ENCODE results near the gene AVPR1A.
"Not testable (repeated sequence)": the region's sequence is repeated elsewhere in the genome, so short reads cannot be mapped to it uniquely, and the experiment has no call there.

The AVPR1A gene

DNA sequence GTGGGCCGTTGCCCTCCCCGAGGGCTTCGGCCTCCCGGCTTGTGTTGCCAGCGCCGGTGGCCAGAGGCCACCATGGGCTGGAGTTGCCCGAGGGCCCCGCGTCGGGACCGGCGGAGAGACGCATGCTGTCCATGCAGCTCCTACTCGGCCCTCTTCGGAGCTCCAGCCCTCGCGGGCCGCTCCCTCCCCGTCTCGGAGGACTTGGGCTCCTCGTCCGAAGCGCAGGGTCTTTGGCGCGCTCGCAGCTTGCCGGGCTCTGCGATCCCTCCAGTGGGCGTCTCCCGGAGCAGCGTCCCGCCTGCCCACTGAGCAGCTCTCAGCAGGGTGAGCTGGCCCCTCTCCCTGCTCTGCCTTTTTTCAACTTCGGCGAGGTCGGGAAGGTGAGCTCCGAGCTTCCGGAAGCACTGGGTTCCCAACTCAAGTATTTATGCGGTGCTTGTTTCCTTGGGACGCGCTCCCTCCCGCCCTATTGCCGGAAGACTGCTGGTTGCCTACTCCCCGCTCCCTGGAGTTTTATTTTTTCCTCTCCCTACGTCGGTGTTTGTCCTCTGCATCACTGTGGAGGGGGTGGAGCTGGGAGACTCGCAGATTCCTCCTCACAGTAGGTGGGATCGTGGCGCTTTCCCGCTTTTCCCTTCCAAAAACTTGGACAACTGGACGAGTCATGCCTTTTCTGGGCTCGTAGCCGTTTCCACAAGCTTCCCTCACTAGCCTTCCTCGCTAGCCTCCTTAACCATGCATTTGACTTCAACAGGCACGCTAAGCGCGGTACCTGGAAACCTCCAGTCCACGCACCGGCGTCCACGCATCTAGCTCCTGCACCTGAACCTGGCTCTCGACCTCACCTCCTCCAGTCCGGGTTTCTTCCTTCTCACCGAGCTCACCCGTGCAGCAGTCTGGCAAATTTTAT is at the start of gene AVPR1A:
AVPR1A (minus strand) TSS at position 489 of the 910 bp plus-strand sequence; CDS start at position 124, 365 bp downstream.
- H3K27me3 ChIP-seq: no peaks in the 10 kb centered on the region

GRCh38 chr12:63196168-63196567 is 45.2 kb upstream of the AVPR1A start:
- Histone ChIP-seq H3K9ac (no peak overlapping the region), H3K4me3 (no peak overlapping the region), H3K27me3 (no peaks in the 10 kb centered on the region), H3K27ac (no peak overlapping the region), H4K20me1 (no peaks in the 10 kb centered on the region), H3K36me3 (no peaks in the 10 kb centered on the region), H3K4me2 (no peak overlapping the region), H3K9me3 (no peaks in the 10 kb centered on the region; the same call in 1 of the 2 replicates), H3K4me1 (no peaks in the 10 kb centered on the region)
- no peak for TF ChIP-seq Cebpa-rat (IDR thresholded peaks at IDR 0.05)

More for the DNA sequence above, at the start of gene AVPR1A:
- Histone ChIP-seq H3K9me3 (peaks cover 24% of the 10 kb centered on the region), H3K27ac (no peak within 1 kb of the TSS), H4K20me1 (no peaks in the 10 kb centered on the region), H3K4me1 (no peaks in the 10 kb centered on the region), H3K4me3 (no peak within 1 kb of the TSS), H3K4me2 (no peak within 1 kb of the TSS), H3K9ac (no peak within 1 kb of the TSS), H3K36me3 (no peaks in the 10 kb centered on the region)
- no peak for TF ChIP-seq Cebpa-rat (IDR thresholded peaks at IDR 0.05)

DNA sequence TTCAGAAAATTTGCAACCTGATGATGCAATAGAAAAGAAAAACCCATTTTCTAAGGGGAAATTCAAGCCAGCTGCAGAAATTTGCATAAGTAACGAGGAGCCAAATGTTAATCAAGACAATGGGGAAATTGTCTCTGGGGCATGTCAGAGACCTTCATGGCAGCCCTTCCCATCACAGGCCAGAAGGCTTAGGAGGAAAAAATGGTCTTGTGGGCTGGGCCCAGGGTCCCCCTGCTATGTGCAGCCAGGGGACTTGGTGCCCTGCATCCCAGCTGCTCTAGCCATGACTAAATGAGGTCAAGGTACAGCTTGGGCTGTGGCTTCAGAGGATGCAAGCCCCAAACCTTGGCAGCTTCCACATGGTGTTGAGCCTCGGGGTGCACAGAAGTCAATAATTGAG is 28.2 kb upstream of the AVPR1A start:
- Histone ChIP-seq H4K20me1 (no peaks in the 10 kb centered on the region), H3K9me3 (peaks cover 53% of the 10 kb centered on the region), H3K9ac (no peak overlapping the region), H3K4me2 (no peak overlapping the region), H3K4me1 (no peaks in the 10 kb centered on the region), H3K36me3 (no peaks in the 10 kb centered on the region), H3K27me3 (no peaks in the 10 kb centered on the region), H3K27ac (no peak overlapping the region), H3K4me3 (no peak overlapping the region)
- TF ChIP-seq Cebpa-rat (IDR thresholded peaks at IDR 0.05): no peak

DNA sequence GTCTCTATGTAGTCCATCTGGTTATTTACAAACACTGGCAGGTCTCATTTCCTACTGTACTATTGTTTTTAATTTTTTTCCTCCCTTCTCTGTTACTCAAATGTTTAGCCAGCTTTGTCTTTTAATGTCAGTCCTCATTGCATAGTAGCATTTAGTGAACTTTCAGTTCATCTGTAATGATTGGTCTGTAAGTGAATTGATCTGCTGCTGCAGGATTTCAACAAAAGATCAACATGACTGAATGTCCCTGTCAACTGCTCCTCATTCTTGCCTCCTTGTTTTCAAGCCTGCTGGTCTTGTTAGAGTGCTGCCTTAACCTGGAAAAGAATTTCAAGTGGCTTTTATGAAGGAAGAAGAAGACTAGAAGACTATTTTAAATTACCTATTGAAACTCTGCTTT is 19.3 kb upstream of the AVPR1A start:
- Histone ChIP-seq H3K27me3 (no peaks in the 10 kb centered on the region), H3K4me3 (no peak overlapping the region), H3K9ac (no peak overlapping the region), H3K9me3 (peaks cover 3% of the 10 kb centered on the region), H3K36me3 (no peaks in the 10 kb centered on the region), H4K20me1 (no peaks in the 10 kb centered on the region), H3K4me1 (no peaks in the 10 kb centered on the region), H3K27ac (no peak overlapping the region), H3K4me2 (no peak overlapping the region)
- no peak for TF ChIP-seq Cebpa-rat (IDR thresholded peaks at IDR 0.05)

GRCh38 chr12:63167741-63168140 is 16.7 kb upstream of the AVPR1A start:
- not testable (repeated sequence) for H3K4me2 ChIP-seq, H3K36me3 ChIP-seq, H3K4me3 ChIP-seq

GRCh38 chr12:63164911-63165310 is 13.9 kb upstream of the AVPR1A start:
- Histone ChIP-seq H3K9me3 (no peaks in the 10 kb centered on the region), H3K9ac (no peak overlapping the region), H3K4me1 (no peaks in the 10 kb centered on the region), H3K36me3 (no peaks in the 10 kb centered on the region), H3K27ac (no peak overlapping the region), H3K4me2 (no peak overlapping the region), H3K27me3 (no peaks in the 10 kb centered on the region), H3K4me3 (no peak overlapping the region), H4K20me1 (no peaks in the 10 kb centered on the region)
- no peak for TF ChIP-seq Cebpa-rat (IDR thresholded peaks at IDR 0.05)

More at GRCh38 chr12:63167741-63168140, 16.7 kb upstream of the AVPR1A start:
- not testable (repeated sequence) for H3K27me3 ChIP-seq, H3K9me3 ChIP-seq, H3K27ac ChIP-seq, H3K4me1 ChIP-seq, H3K9ac ChIP-seq, H4K20me1 ChIP-seq

DNA sequence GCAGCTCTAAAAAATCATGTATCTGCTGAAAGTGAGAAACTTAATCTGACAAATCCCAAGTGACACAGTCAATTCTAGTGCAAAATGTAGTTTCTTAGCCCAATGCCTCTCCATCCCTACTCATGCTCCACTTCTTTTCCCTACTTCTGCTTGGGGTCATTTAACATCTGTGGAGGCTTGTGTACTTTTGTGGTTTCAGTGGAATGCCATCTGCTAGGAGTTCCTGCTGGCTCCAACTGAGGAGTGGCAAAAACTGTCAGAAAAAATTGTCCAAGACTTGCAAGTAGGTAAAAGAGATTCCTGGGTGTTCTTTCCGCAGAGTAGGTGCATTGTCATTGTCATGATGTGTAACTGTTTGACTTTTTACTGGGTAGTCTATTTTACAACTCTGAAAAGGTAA is 12.5 kb upstream of the AVPR1A start:
- H3K9ac ChIP-seq: no peak overlapping the region
- H3K4me2 ChIP-seq: no peak overlapping the region
- no peak overlapping the region for H3K27ac ChIP-seq
- H3K9me3 ChIP-seq: no peaks in the 10 kb centered on the region
- H3K36me3 ChIP-seq: no peaks in the 10 kb centered on the region
- H3K4me1 ChIP-seq: no peaks in the 10 kb centered on the region
- no peaks in the 10 kb centered on the region for H4K20me1 ChIP-seq
- H3K4me3 ChIP-seq: no peak overlapping the region
- TF ChIP-seq Cebpa-rat (IDR thresholded peaks at IDR 0.05): no peak
- H3K27me3 ChIP-seq: no peaks in the 10 kb centered on the region

GRCh38 chr12:63155375-63155774 is 4.4 kb upstream of the AVPR1A start:
- no peak overlapping the region for H3K9ac ChIP-seq
- no peak for TF ChIP-seq Cebpa-rat (IDR thresholded peaks at IDR 0.05)
- H3K27me3 ChIP-seq: no peaks in the 10 kb centered on the region
- no peak overlapping the region for H3K4me2 ChIP-seq
- peaks cover 16% of the 10 kb centered on the region for H3K9me3 ChIP-seq
- H4K20me1 ChIP-seq: no peaks in the 10 kb centered on the region
- H3K4me3 ChIP-seq: no peak overlapping the region
- H3K36me3 ChIP-seq: no peaks in the 10 kb centered on the region
- no peaks in the 10 kb centered on the region for H3K4me1 ChIP-seq
- no peak overlapping the region for H3K27ac ChIP-seq

- H3K4me1 ChIP-seq: no peaks in the 10 kb centered on the region
- peaks cover 24% of the 10 kb centered on the region for H3K9me3 ChIP-seq
- no peaks in the 10 kb centered on the region for H3K27me3 ChIP-seq
- H3K4me2 ChIP-seq: no peak overlapping the region
- no peak for TF ChIP-seq Cebpa-rat (IDR thresholded peaks at IDR 0.05)
- no peak overlapping the region for H3K4me3 ChIP-seq
- H3K27ac ChIP-seq: no peak overlapping the region
- H3K9ac ChIP-seq: no peak overlapping the region
- no peaks in the 10 kb centered on the region for H3K36me3 ChIP-seq
- H4K20me1 ChIP-seq: no peaks in the 10 kb centered on the region
Observed at GRCh38 chr12:63154560-63154959, 3.6 kb upstream of the AVPR1A start.

- TF ChIP-seq Cebpa-rat (IDR thresholded peaks at IDR 0.05): no peak
- Histone ChIP-seq H3K4me1 (no peaks in the 10 kb centered on the region), H3K27me3 (no peaks in the 10 kb centered on the region), H4K20me1 (no peaks in the 10 kb centered on the region), H3K4me3 (no peak overlapping the region), H3K36me3 (no peaks in the 10 kb centered on the region), H3K4me2 (no peak overlapping the region), H3K27ac (no peak overlapping the region), H3K9ac (no peak overlapping the region), H3K9me3 (peaks cover 24% of the 10 kb centered on the region)
Observed at GRCh38 chr12:63152321-63152700, 1.3 kb upstream of the AVPR1A start.

Data from BLaER1 (cell line).